MM.1S (cell line): ENCODE measurements around the gene WDR88.

ENCODE experiments used
- EZH2 ChIP-seq: fragments of 300-600 bp; sonication (generic); optimal IDR thresholded peaks from 2 replicates; pipeline ENCODE3; 2017; ENCODE audit warnings: low read depth, mild to moderate bottlenecking, antibody characterized with exemption, low read length, mixed read lengths
- TF ChIP-seq, protein P1 (sequence below): fragments of 300-600 bp; sonication (generic); IDR thresholded peaks from 2 replicates; pipeline ENCODE4 v1.5.1; 2016; ENCODE audit warnings: antibody characterized with exemption, low read length, mixed read lengths

DNA sequence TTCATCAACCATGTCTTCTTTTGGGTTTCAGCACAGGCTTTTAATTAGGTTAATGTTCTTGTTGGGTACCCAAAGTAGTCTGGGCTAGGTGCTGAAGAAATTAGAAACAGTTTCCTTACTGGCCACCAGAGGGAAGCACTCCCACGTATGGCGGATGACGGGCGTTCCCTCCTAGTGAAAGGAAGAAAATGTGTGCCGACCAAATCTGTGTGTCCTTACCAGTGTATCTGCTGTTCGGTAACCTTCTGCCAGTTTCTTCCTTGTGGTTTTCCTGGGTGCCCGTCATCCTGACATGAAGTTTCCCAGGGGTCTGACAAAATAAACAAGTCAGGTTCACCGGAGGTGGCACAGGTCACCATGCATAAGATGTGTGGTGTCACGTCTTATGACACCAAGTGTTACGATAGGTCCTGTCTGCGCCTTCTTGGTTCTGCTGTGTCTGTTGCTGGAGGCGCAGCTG, 6.0 kb upstream of the WDR88 start:
- TF ChIP-seq, protein P1, sequence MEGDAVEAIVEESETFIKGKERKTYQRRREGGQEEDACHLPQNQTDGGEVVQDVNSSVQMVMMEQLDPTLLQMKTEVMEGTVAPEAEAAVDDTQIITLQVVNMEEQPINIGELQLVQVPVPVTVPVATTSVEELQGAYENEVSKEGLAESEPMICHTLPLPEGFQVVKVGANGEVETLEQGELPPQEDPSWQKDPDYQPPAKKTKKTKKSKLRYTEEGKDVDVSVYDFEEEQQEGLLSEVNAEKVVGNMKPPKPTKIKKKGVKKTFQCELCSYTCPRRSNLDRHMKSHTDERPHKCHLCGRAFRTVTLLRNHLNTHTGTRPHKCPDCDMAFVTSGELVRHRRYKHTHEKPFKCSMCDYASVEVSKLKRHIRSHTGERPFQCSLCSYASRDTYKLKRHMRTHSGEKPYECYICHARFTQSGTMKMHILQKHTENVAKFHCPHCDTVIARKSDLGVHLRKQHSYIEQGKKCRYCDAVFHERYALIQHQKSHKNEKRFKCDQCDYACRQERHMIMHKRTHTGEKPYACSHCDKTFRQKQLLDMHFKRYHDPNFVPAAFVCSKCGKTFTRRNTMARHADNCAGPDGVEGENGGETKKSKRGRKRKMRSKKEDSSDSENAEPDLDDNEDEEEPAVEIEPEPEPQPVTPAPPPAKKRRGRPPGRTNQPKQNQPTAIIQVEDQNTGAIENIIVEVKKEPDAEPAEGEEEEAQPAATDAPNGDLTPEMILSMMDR: peak; percentile 87
- no peak for TF ChIP-seq EZH2
